Sigmoid colon (tissue), 7 donors: Measurements from ENCODE around the gene R3HCC1L. TPM values are rescaled to one million over a fixed set of nuclear protein-coding genes. Genes with fewer than 3 reads are reported as not detected.
A peak's percentile ranks its signal among the peaks of the same experiment; 100 is the strongest.

Source experiments
- DNase-seq: peaks from one replicate; pipeline ENCODE4 v3.0.0-alpha.2; 2019
- H3K27ac ChIP-seq, 4 donors: fragments of 200-600 bp; sonication (generic); one replicate each; pipeline ENCODE4 v1.5.1; 2016 to 2019; ENCODE audit warnings: mild to moderate bottlenecking in 1 of 4
- H3K27me3 ChIP-seq, 3 donors: fragments of 200-600 bp; sonication (generic); one replicate each; pipeline ENCODE4 v1.5.1; 2019; ENCODE audit warnings: mild to moderate bottlenecking in 1 of 3
- H3K36me3 ChIP-seq, 4 donors: fragments of 200-600 bp; sonication (generic); one replicate each; pipeline ENCODE4 v1.5.1; 2016 to 2019
- H3K4me1 ChIP-seq, 4 donors: fragments of 200-600 bp; sonication (generic); one replicate each; pipeline ENCODE4 v1.5.1; 2017 to 2019
- H3K4me3 ChIP-seq, 4 donors: fragments of 200-600 bp; sonication (generic); one replicate each; pipeline ENCODE4 v1.5.1; 2017 to 2019; ENCODE audit warnings: mild to moderate bottlenecking in 2 of 4, moderate library complexity in 1 of 4
- H3K9me3 ChIP-seq, 4 donors: fragments of 200-600 bp in 3 of 4; sonication (generic) in 3 of 4; one replicate each; pipeline versions ENCODE4 v1.5.1 to v1.6.1; 2013 to 2019
- EP300 ChIP-seq, 4 donors: sonication (generic); formaldehyde crosslinking; IDR thresholded peaks; one replicate each; pipeline ENCODE4 v1.6.1; 2017; ENCODE audit warnings: antibody characterized with exemption in 4 of 4
- POLR2A ChIP-seq, 2 donors: fragments of 450-650 bp; IDR thresholded peaks; one replicate each; pipeline ENCODE4 v1.6.1; 2016; ENCODE audit warnings: antibody characterized with exemption in 2 of 2, mild to moderate bottlenecking in 2 of 2, moderate library complexity in 2 of 2
- POLR2AphosphoS5 ChIP-seq, 4 donors: sonication (generic); formaldehyde crosslinking; IDR thresholded peaks; one replicate each; pipeline ENCODE4 v1.6.1; 2017; ENCODE audit warnings: antibody characterized with exemption in 4 of 4
- WGBS, 2 donors: extraction: QIAGEN DNeasy Blood & Tissue Kit; methylation state at CpG; one replicate each; pipeline ENCODE4 v1.1.7; 2013; 5-methylcytosine and 5-hydroxymethylcytosine counted together
- intact Hi-C: fragments of 100-400 bp; cut with DNase I; formaldehyde crosslinking; loops from one replicate; pipeline ENCODE4 v1.15.1; 2023
- polyA plus RNA-seq, 3 donors: library from polyadenylated mRNA; stranded (reverse); fragments of 200-250 nt; gene quantifications; one replicate each; pipeline ENCODE4 v1.2.3, GENCODE V29; 2013
- total RNA-seq, 4 donors: library from RNA; depleted of rRNA; stranded (reverse); fragments of >200 nt; gene quantifications; one replicate each; pipeline ENCODE4 v1.1.0, GENCODE V29; 2016
- TF ChIP-seq, protein P1 (sequence below), 4 experiments: fragments of 450-650 bp in 3 of 4; fragments of 200-600 bp in 1 of 4; IDR thresholded peaks; one replicate each; pipeline ENCODE4 v1.5.1; 2016 to 2019; ENCODE audit warnings: antibody characterized with exemption in 4 of 4, mild to moderate bottlenecking in 3 of 4, moderate library complexity in 2 of 4
- donor health status: healthy with polysubstance abuse.
- donor health status: Bipolar disorder and iron deficiency.
- donor health status: healthy.

R3HCC1L gene
- total and polyA plus RNA-seq, 7 donors = 11.6 to 15.0 (median 13.9) TPM

DNA sequence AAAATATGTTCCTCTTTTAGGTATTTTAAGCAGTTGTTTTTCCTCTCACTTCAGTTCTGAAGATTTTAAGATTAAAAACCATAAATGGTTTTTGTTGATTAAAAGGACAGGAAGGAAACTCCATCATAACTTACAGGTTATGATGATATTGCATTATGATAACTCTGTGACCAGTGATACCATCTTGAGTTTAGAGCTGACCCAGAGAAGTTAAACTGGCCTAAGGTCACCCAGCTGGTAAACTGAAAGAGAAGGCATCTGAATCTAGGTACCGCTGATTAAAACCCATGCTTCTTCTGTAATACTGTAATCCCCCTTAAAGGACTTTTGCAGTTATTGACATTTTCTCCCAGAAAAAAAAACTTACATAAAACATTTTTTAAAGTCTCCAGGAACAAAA, 103.9 kb downstream of the R3HCC1L start:
- TF ChIP-seq POLR2A (IDR thresholded peaks at IDR 0.05) = no peak
- TF ChIP-seq EP300 (IDR thresholded peaks at IDR 0.05) = no peak
- TF ChIP-seq POLR2AphosphoS5 (IDR thresholded peaks at IDR 0.05) = no peak
- TF ChIP-seq, protein P1, sequence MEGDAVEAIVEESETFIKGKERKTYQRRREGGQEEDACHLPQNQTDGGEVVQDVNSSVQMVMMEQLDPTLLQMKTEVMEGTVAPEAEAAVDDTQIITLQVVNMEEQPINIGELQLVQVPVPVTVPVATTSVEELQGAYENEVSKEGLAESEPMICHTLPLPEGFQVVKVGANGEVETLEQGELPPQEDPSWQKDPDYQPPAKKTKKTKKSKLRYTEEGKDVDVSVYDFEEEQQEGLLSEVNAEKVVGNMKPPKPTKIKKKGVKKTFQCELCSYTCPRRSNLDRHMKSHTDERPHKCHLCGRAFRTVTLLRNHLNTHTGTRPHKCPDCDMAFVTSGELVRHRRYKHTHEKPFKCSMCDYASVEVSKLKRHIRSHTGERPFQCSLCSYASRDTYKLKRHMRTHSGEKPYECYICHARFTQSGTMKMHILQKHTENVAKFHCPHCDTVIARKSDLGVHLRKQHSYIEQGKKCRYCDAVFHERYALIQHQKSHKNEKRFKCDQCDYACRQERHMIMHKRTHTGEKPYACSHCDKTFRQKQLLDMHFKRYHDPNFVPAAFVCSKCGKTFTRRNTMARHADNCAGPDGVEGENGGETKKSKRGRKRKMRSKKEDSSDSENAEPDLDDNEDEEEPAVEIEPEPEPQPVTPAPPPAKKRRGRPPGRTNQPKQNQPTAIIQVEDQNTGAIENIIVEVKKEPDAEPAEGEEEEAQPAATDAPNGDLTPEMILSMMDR (IDR thresholded peaks at IDR 0.05) = no peak
- no peak overlapping the region for H3K4me3 ChIP-seq
- H3K36me3 ChIP-seq = peaks cover 0 to 63% (median 4%) of the 10 kb centered on the region in 4 donors
- intact Hi-C loops = no loop called here
- H3K9me3 ChIP-seq = no peaks in the 10 kb centered on the region
- H3K4me1 ChIP-seq = peaks cover 0 to 8% (median under 1%) of the 10 kb centered on the region in 4 donors
- H3K27ac ChIP-seq = no peak overlapping the region
- WGBS, 2 donors = 86 to 94% methylated on average over 1 of the region's 1 CpG
- no peak for DNase-seq
- no peaks in the 10 kb centered on the region for H3K27me3 ChIP-seq

GRCh38 chr10:98240524-98240923, 106.1 kb downstream of the R3HCC1L start:
- Histone ChIP-seq H3K27me3 (no peaks in the 10 kb centered on the region), H3K27ac (no peak overlapping the region), H3K36me3 (peaks cover 0 to 47% (median 4%) of the 10 kb centered on the region in 4 donors), H3K9me3 (no peaks in the 10 kb centered on the region), H3K4me3 (no peak overlapping the region), H3K4me1 (peaks cover 0 to 30% (median 20%) of the 10 kb centered on the region in 4 donors)
- WGBS, 2 donors = 89 to 90% methylated on average over 3 of the region's 3 CpGs
- TF ChIP-seq POLR2A (IDR thresholded peaks at IDR 0.05) (no peak), POLR2AphosphoS5 (IDR thresholded peaks at IDR 0.05) (no peak), EP300 (IDR thresholded peaks at IDR 0.05) (no peak)
- TF ChIP-seq, protein P1 (IDR thresholded peaks at IDR 0.05) = no peak
- no peak for DNase-seq
- intact Hi-C loops = loop anchor here (10.0 kb wide), 2 partner anchors 174 to 1004 kb away; partner anchors contain the start of gene PYROXD2

- no peak for DNase-seq
- H3K36me3 ChIP-seq = peaks cover 0 to 26% (median 9%) of the 10 kb centered on the region in 4 donors
- intact Hi-C loops = loop anchor here (2.0 to 10.0 kb wide), 3 partner anchors 66 to 1002 kb away; partner anchors contain the start of gene PYROXD2
- no peaks in the 10 kb centered on the region for H3K9me3 ChIP-seq
- H3K27me3 ChIP-seq = no peaks in the 10 kb centered on the region
- WGBS, 2 donors = 89 to 92% methylated on average over 1 of the region's 1 CpG
- peak overlapping the region in 1 of 4 donors; percentile 73 for H3K27ac ChIP-seq
- H3K4me3 ChIP-seq = no peak overlapping the region
- TF ChIP-seq POLR2A (IDR thresholded peaks at IDR 0.05) = no peak
- TF ChIP-seq, protein P1 (IDR thresholded peaks at IDR 0.05) = peak; percentile 20 to 56 (median 32)
- H3K4me1 ChIP-seq = peaks cover 0 to 53% (median 31%) of the 10 kb centered on the region in 4 donors
These were observed 108.4 kb downstream of the R3HCC1L start for GRCh38 chr10:98242823-98243222.

GRCh38 chr10:98244141-98244540, 109.7 kb downstream of the R3HCC1L start:
- no peak for DNase-seq
- Histone ChIP-seq H3K36me3 (peaks cover 6 to 29% (median 18%) of the 10 kb centered on the region in 4 donors), H3K9me3 (no peaks in the 10 kb centered on the region), H3K4me3 (no peak overlapping the region), H3K27ac (peak overlapping the region; percentile 47 to 73 (median 60)), H3K27me3 (no peaks in the 10 kb centered on the region), H3K4me1 (peaks cover 0 to 53% (median 31%) of the 10 kb centered on the region in 4 donors)
- intact Hi-C loops = loop anchor here (10.0 kb wide), 2 partner anchors 171 to 1001 kb away; partner anchors contain the start of gene PYROXD2
- 92 to 94% methylated on average over 5 of the region's 5 CpGs for WGBS, 2 donors
- TF ChIP-seq EP300 (IDR thresholded peaks at IDR 0.05) (no peak), POLR2AphosphoS5 (IDR thresholded peaks at IDR 0.05) (no peak), POLR2A (IDR thresholded peaks at IDR 0.05) (no peak)
- TF ChIP-seq, protein P1 (IDR thresholded peaks at IDR 0.05) = no peak
